PFSK-1 (cell line): ENCODE data around the gene GNS.

ENCODE experiments used
- FOXP2 ChIP-seq: optimal IDR thresholded peaks from 2 replicates; pipeline ENCODE3; 2011; ENCODE audit warnings: borderline replicate concordance, control low read depth, inconsistent platforms; ENCODE audit not compliant: insufficient read depth; ENCODE audit errors: extremely low read length, extremely low read depth
- POLR2AphosphoS5 ChIP-seq: IDR thresholded peaks from 2 replicates; pipeline ENCODE4 v1.6.1; 2012; ENCODE audit warnings: low read depth, mild to moderate bottlenecking, control low read depth, low read length, moderate library complexity
- REST ChIP-seq, 2 experiments: IDR thresholded peaks; 2 replicates each; pipeline versions ENCODE4 v1.6.1 to v1.8.0; 2011 to 2012; ENCODE audit warnings: low read depth in 2 of 2, low read length in 2 of 2, control low read depth in 1 of 2, inconsistent platforms in 1 of 2, mild to moderate bottlenecking in 1 of 2, moderate library complexity in 1 of 2; ENCODE audit not compliant: insufficient read depth in 1 of 2
- SIN3A ChIP-seq: IDR thresholded peaks from 2 replicates; pipeline ENCODE4 v1.6.1; 2012; ENCODE audit warnings: mild to moderate bottlenecking, low read length, moderate library complexity, borderline replicate concordance; ENCODE audit not compliant: insufficient read depth
- TAF1 ChIP-seq: IDR thresholded peaks from 2 replicates; pipeline ENCODE4 v1.6.1; 2012; ENCODE audit warnings: low read length, control low read depth, borderline replicate concordance; ENCODE audit not compliant: insufficient read depth

GRCh38 chr12:64709429-64709828, 49.8 kb downstream of the GNS start:
- TF ChIP-seq SIN3A (no peak), POLR2AphosphoS5 (no peak), REST (IDR thresholded peaks at IDR 0.05; ENCODE audit: insufficient read depth in 1 of 2, low read depth in 2 of 2, low read length in 2 of 2) (no peak), FOXP2 (no peak), TAF1 (no peak)
